B cell (primary cell): ENCODE measurements around the gene NIBAN1.

Source experiments
- CTCF ChIP-seq: fragments of 200-600 bp; IDR thresholded peaks from one replicate; pipeline ENCODE4 v1.8.0; 2022; ENCODE audit warnings: antibody characterized with exemption, mild to moderate bottlenecking
- EZH2 ChIP-seq: IDR thresholded peaks from 2 replicates; pipeline ENCODE4 v1.6.1; 2012; ENCODE audit warnings: borderline replicate concordance, low read depth, mild to moderate bottlenecking, moderate library complexity, low read length; ENCODE audit not compliant: insufficient read depth, poor library complexity, severe bottlenecking

GRCh38 chr1:184987696-184988095 lies 13.4 kb upstream of the NIBAN1 start:
- TF ChIP-seq CTCF (no peak), EZH2 (no peak)
